H1 (cell line): Measurements from ENCODE around the gene HMGCLL1. TPM values are rescaled to one million over a fixed set of nuclear protein-coding genes. Genes with fewer than 3 reads are reported as not detected.

ENCODE experiments used
- polyA plus RNA-seq, 7 experiments: library from polyadenylated mRNA; depleted of rRNA in 3 of 7; stranded (reverse) in 5 of 7; unstranded in 2 of 7; fragments of >200 nt in 5 of 7; fragments of 200-250 nt in 2 of 7; gene quantifications; 1 replicate in 5 of 7; 2 replicates in 1 of 7; 4 replicates in 1 of 7; pipeline versions ENCODE4 v1.2.1 to v1.2.3, GENCODE V29; 2011 to 2013; ENCODE audit warnings: missing spikeins in 2 of 7, mixed read lengths in 2 of 7
- total RNA-seq: library from RNA; stranded (reverse); fragmentation: NEBNext Ultra II Directional; extraction: Animal tissue kit (Norgen Biotek cat#: 25700); gene quantifications from 2 replicates; pipeline ENCODE4 v1.2.1, GENCODE V29; 2021
- TF ChIP-seq, protein P1 (sequence below): fragments of 300-600 bp; sonication (generic); IDR thresholded peaks from 2 replicates; pipeline ENCODE4 v1.7.1; 2012; ENCODE audit warnings: low read length, moderate library complexity, mild to moderate bottlenecking, inconsistent platforms; ENCODE audit not compliant: insufficient replicate concordance

The HMGCLL1 gene
- total and polyA plus RNA-seq, 2 of the 8 experiments (the other 6 are each of a cell fraction or from before 2014, with no cell fraction given): 0.06 to 0.41 TPM

GRCh38 chr6:55524441-55524840 is 54.6 kb downstream of the HMGCLL1 start (continued):
- TF ChIP-seq, protein P1, sequence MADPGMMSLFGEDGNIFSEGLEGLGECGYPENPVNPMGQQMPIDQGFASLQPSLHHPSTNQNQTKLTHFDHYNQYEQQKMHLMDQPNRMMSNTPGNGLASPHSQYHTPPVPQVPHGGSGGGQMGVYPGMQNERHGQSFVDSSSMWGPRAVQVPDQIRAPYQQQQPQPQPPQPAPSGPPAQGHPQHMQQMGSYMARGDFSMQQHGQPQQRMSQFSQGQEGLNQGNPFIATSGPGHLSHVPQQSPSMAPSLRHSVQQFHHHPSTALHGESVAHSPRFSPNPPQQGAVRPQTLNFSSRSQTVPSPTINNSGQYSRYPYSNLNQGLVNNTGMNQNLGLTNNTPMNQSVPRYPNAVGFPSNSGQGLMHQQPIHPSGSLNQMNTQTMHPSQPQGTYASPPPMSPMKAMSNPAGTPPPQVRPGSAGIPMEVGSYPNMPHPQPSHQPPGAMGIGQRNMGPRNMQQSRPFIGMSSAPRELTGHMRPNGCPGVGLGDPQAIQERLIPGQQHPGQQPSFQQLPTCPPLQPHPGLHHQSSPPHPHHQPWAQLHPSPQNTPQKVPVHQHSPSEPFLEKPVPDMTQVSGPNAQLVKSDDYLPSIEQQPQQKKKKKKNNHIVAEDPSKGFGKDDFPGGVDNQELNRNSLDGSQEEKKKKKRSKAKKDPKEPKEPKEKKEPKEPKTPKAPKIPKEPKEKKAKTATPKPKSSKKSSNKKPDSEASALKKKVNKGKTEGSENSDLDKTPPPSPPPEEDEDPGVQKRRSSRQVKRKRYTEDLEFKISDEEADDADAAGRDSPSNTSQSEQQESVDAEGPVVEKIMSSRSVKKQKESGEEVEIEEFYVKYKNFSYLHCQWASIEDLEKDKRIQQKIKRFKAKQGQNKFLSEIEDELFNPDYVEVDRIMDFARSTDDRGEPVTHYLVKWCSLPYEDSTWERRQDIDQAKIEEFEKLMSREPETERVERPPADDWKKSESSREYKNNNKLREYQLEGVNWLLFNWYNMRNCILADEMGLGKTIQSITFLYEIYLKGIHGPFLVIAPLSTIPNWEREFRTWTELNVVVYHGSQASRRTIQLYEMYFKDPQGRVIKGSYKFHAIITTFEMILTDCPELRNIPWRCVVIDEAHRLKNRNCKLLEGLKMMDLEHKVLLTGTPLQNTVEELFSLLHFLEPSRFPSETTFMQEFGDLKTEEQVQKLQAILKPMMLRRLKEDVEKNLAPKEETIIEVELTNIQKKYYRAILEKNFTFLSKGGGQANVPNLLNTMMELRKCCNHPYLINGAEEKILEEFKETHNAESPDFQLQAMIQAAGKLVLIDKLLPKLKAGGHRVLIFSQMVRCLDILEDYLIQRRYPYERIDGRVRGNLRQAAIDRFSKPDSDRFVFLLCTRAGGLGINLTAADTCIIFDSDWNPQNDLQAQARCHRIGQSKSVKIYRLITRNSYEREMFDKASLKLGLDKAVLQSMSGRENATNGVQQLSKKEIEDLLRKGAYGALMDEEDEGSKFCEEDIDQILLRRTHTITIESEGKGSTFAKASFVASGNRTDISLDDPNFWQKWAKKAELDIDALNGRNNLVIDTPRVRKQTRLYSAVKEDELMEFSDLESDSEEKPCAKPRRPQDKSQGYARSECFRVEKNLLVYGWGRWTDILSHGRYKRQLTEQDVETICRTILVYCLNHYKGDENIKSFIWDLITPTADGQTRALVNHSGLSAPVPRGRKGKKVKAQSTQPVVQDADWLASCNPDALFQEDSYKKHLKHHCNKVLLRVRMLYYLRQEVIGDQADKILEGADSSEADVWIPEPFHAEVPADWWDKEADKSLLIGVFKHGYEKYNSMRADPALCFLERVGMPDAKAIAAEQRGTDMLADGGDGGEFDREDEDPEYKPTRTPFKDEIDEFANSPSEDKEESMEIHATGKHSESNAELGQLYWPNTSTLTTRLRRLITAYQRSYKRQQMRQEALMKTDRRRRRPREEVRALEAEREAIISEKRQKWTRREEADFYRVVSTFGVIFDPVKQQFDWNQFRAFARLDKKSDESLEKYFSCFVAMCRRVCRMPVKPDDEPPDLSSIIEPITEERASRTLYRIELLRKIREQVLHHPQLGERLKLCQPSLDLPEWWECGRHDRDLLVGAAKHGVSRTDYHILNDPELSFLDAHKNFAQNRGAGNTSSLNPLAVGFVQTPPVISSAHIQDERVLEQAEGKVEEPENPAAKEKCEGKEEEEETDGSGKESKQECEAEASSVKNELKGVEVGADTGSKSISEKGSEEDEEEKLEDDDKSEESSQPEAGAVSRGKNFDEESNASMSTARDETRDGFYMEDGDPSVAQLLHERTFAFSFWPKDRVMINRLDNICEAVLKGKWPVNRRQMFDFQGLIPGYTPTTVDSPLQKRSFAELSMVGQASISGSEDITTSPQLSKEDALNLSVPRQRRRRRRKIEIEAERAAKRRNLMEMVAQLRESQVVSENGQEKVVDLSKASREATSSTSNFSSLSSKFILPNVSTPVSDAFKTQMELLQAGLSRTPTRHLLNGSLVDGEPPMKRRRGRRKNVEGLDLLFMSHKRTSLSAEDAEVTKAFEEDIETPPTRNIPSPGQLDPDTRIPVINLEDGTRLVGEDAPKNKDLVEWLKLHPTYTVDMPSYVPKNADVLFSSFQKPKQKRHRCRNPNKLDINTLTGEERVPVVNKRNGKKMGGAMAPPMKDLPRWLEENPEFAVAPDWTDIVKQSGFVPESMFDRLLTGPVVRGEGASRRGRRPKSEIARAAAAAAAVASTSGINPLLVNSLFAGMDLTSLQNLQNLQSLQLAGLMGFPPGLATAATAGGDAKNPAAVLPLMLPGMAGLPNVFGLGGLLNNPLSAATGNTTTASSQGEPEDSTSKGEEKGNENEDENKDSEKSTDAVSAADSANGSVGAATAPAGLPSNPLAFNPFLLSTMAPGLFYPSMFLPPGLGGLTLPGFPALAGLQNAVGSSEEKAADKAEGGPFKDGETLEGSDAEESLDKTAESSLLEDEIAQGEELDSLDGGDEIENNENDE: no peak
